Measurements from ENCODE around the gene GARNL3. TPM values are rescaled to one million over a fixed set of nuclear protein-coding genes. Genes with fewer than 3 reads are reported as not detected.

GARNL3 gene
- total and polyA plus RNA-seq, 2 of the 13 experiments (the other 11 are each of a cell fraction or from before 2014, with no cell fraction given), result 3.9 to 11.0 TPM

DNA sequence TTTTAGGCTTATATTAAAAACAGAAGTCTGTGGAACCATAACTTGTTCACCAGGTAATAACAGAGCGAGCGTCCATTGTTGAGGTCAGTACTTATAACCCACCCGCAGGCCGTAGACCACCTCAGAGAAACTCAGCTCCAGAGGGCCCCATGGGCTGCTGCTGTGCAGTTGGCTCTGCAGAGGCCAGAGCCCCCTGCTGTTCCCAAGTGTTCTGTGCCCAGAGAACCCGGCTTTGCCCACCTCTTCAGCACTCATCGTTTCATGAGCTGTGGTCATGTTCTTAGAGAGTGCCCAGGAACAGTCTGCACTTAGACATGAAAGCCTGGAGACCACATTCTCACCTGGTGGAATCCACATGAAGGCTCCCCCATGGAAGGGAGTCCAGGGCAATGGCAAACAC is 82.0 kb downstream of the GARNL3 start:
- no peak for FAIRE-seq
- H3K4me2 ChIP-seq (ENCODE audit: low read depth, low read length), result no peak overlapping the region
- no peak overlapping the region for H3K4me3 ChIP-seq (replicated peaks in 1 of 3; ENCODE audit: insufficient read depth in 1 of 3, low read depth in 2 of 3, low read length in 3 of 3)
- TF ChIP-seq, protein P1, sequence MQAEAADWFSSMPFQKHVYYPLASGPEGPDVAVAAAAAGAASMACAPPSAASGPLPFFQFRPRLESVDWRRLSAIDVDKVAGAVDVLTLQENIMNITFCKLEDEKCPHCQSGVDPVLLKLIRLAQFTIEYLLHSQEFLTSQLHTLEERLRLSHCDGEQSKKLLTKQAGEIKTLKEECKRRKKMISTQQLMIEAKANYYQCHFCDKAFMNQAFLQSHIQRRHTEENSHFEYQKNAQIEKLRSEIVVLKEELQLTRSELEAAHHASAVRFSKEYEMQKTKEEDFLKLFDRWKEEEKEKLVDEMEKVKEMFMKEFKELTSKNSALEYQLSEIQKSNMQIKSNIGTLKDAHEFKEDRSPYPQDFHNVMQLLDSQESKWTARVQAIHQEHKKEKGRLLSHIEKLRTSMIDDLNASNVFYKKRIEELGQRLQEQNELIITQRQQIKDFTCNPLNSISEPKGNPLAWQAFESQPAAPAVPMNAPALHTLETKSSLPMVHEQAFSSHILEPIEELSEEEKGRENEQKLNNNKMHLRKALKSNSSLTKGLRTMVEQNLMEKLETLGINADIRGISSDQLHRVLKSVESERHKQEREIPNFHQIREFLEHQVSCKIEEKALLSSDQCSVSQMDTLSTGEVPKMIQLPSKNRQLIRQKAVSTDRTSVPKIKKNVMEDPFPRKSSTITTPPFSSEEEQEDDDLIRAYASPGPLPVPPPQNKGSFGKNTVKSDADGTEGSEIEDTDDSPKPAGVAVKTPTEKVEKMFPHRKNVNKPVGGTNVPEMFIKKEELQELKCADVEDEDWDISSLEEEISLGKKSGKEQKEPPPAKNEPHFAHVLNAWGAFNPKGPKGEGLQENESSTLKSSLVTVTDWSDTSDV (CRISPR knock-in tag; IDR thresholded peaks at IDR 0.05), result no peak
- TF ChIP-seq RAD21 (CRISPR knock-in tag; IDR thresholded peaks at IDR 0.05) (0 out of 2 replicates have a peak, but pooled peaks have one; percentile 14), SMC3 (IDR thresholded peaks at IDR 0.05; ENCODE audit: low read length) (peak; percentile 25; the same call in 1 of the 2 replicates), STAG1 (CRISPR knock-in tag; IDR thresholded peaks at IDR 0.05) (peak; percentile 44), SSRP1 (CRISPR knock-in tag; IDR thresholded peaks at IDR 0.05) (no peak), ZNF703 (CRISPR knock-in tag; IDR thresholded peaks at IDR 0.05; ENCODE audit: borderline replicate concordance) (no peak)
- TF ChIP-seq, protein P2, sequence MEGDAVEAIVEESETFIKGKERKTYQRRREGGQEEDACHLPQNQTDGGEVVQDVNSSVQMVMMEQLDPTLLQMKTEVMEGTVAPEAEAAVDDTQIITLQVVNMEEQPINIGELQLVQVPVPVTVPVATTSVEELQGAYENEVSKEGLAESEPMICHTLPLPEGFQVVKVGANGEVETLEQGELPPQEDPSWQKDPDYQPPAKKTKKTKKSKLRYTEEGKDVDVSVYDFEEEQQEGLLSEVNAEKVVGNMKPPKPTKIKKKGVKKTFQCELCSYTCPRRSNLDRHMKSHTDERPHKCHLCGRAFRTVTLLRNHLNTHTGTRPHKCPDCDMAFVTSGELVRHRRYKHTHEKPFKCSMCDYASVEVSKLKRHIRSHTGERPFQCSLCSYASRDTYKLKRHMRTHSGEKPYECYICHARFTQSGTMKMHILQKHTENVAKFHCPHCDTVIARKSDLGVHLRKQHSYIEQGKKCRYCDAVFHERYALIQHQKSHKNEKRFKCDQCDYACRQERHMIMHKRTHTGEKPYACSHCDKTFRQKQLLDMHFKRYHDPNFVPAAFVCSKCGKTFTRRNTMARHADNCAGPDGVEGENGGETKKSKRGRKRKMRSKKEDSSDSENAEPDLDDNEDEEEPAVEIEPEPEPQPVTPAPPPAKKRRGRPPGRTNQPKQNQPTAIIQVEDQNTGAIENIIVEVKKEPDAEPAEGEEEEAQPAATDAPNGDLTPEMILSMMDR (CRISPR knock-in tag; IDR thresholded peaks at IDR 0.05), result peak; percentile 42
- intact Hi-C loops (cut with micrococcal nuclease; ENCODE audit: unreplicated experiment), result loop anchor here (2.0 to 10.0 kb wide), 2 partner anchors 48 to 132 kb away; partner anchors contain the start of gene SLC2A8
- H3K27me3 ChIP-seq (ENCODE audit: control insufficient read depth in 1 of 2, insufficient read depth in 2 of 2, low read length in 2 of 2), result no peaks in the 10 kb centered on the region
- POLR2A ChIA-PET, result interaction anchor here (1.8 kb wide), 1 partner anchor 50 kb away, joined by 4 read pairs; the partner anchor contains the start of gene SLC2A8
- ATAC-seq, result peak; percentile 71
- no peaks in the 10 kb centered on the region for H3K79me2 ChIP-seq (ENCODE audit: insufficient read depth, low read length)
- WGBS (ENCODE audit: low lambda C conversion rate), result 93% methylated on average over 4 of the region's 6 CpGs
- no peaks in the 10 kb centered on the region for H4K20me1 ChIP-seq (ENCODE audit: insufficient read depth, low read length)
- no TSS peak for BruUV-seq (replicated peaks)
- CTCF ChIA-PET (ENCODE audit: low intra/inter-chr PET ratio, low total read pairs), result no interaction called here
- H3K27ac ChIP-seq (ENCODE audit: extremely low read length, insufficient read depth, low read length), result no peak overlapping the region
- DNase-seq (ENCODE audit: low spot score), result no peak
- no peak overlapping the region for H3K9ac ChIP-seq (ENCODE audit: insufficient read depth, low read depth, low read length)
- no peaks in the 10 kb centered on the region for H3K9me3 ChIP-seq (ENCODE audit: low read length)
- H3K4me1 ChIP-seq (ENCODE audit: insufficient read depth, low read length), result no peaks in the 10 kb centered on the region
- in situ Hi-C loops (cut with HindIII; ENCODE audit: extremely low pct_ligation_motif_present, low pct_unique_long_range_greater_than_20kb), result loop anchor here (5.0 kb wide), 1 partner anchor 134 kb away; no protein-coding TSS in a partner anchor
- no peak overlapping the region for H2AFZ ChIP-seq (ENCODE audit: low read length)
- H3K36me3 ChIP-seq (replicated peaks in 1 of 2; ENCODE audit: control insufficient read depth in 1 of 2, insufficient read depth in 2 of 2, low read length in 2 of 2), result peaks cover 4 to 7% of the 10 kb centered on the region in 2 experiments; a peak in 3 of 5 replicates
